Measurements from ENCODE around the gene KIF11. TPM values are rescaled to one million over a fixed set of nuclear protein-coding genes. Genes with fewer than 3 reads are reported as not detected.

The KIF11 gene
- polyA plus RNA-seq, 1 donor from 2014 or later: 0.47 TPM

- Histone ChIP-seq H3K4me3 (ENCODE audit: low read length) (no peak overlapping the region), H3K36me3 (ENCODE audit: insufficient read depth, low read length) (no peaks in the 10 kb centered on the region), H3K27ac (ENCODE audit: low read length) (no peak overlapping the region), H4K20me1 (ENCODE audit: insufficient read depth) (no peaks in the 10 kb centered on the region), H2AFZ (ENCODE audit: low read depth, low read length) (no peak overlapping the region), H3K79me2 (replicated peaks; ENCODE audit: insufficient read depth, low read length) (no peaks in the 10 kb centered on the region), H3K9ac (ENCODE audit: low read length) (no peak overlapping the region), H3K4me2 (ENCODE audit: low read length) (no peak overlapping the region), H3K9me3 (ENCODE audit: low read length) (no peaks in the 10 kb centered on the region), H3F3A (ENCODE audit: insufficient read depth, low read length, poor library complexity, severe bottlenecking) (no peaks in the 10 kb centered on the region), H3K27me3 (ENCODE audit: insufficient read depth, low read depth, low read length) (peaks cover 87% of the 10 kb centered on the region), H3K9me2 (ENCODE audit: insufficient read depth, low read length) (no peaks in the 10 kb centered on the region)
- TF ChIP-seq POLR2AphosphoS5 (IDR thresholded peaks at IDR 0.05) (no peak), TAF1 (IDR thresholded peaks at IDR 0.05; ENCODE audit: low read depth) (no peak)
Observed at GRCh38 chr10:92697663-92698511, 105.0 kb downstream of the KIF11 start.

GRCh38 chr10:92699193-92699517 is 106.2 kb downstream of the KIF11 start:
- peak overlapping the region; percentile 61 for H3K4me3 ChIP-seq (ENCODE audit: low read length)
- H3K36me3 ChIP-seq (ENCODE audit: insufficient read depth, low read length): no peaks in the 10 kb centered on the region
- H3K27ac ChIP-seq (ENCODE audit: low read length): no peak overlapping the region
- no peaks in the 10 kb centered on the region for H3K9me3 ChIP-seq (ENCODE audit: low read length)
- H3K4me2 ChIP-seq (ENCODE audit: low read length): no peak overlapping the region
- no peaks in the 10 kb centered on the region for H3K79me2 ChIP-seq (replicated peaks; ENCODE audit: insufficient read depth, low read length)
- TF ChIP-seq TAF1 (IDR thresholded peaks at IDR 0.05; ENCODE audit: low read depth): no peak
- no peak for TF ChIP-seq EZH2 (IDR thresholded peaks at IDR 0.05; ENCODE audit: borderline replicate concordance, insufficient read depth, low read length, poor library complexity, severe bottlenecking)
- no peak for TF ChIP-seq RAD21 (conservative IDR thresholded peaks at IDR 0.05)
- TF ChIP-seq CTCF (IDR thresholded peaks at IDR 0.05; ENCODE audit: poor library complexity, severe bottlenecking): no peak
- no peak for TF ChIP-seq SMC3 (conservative IDR thresholded peaks at IDR 0.05; ENCODE audit: poor library complexity)
- no peak for TF ChIP-seq REST (IDR thresholded peaks at IDR 0.05; ENCODE audit: borderline replicate concordance)
- no peak for TF ChIP-seq POLR2AphosphoS5 (IDR thresholded peaks at IDR 0.05)
- TF ChIP-seq EP300 (conservative IDR thresholded peaks at IDR 0.05; ENCODE audit: poor library complexity, severe bottlenecking): no peak
- no peak for TF ChIP-seq MXI1 (conservative IDR thresholded peaks at IDR 0.05; ENCODE audit: poor library complexity, severe bottlenecking)
- no peaks in the 10 kb centered on the region for H3F3A ChIP-seq (ENCODE audit: insufficient read depth, low read length, poor library complexity, severe bottlenecking)
- H3K27me3 ChIP-seq (ENCODE audit: insufficient read depth, low read depth, low read length): peaks cover 74% of the 10 kb centered on the region
- H3K9me2 ChIP-seq (ENCODE audit: insufficient read depth, low read length): no peaks in the 10 kb centered on the region
- H3K9ac ChIP-seq (ENCODE audit: low read length): no peak overlapping the region
- no peaks in the 10 kb centered on the region for H4K20me1 ChIP-seq (ENCODE audit: insufficient read depth)
- no peak overlapping the region for H2AFZ ChIP-seq (ENCODE audit: low read depth, low read length)

All from neural cell (in vitro differentiated cells).